ENCODE results near the gene KLHL24.
"Not testable (repeated sequence)": the region's sequence is repeated elsewhere in the genome, so short reads cannot be mapped to it uniquely, and the experiment has no call there.

Gene KLHL24

GRCh38 chr3:183690402-183690995 lies 55.1 kb downstream of the KLHL24 start:
- no peak for ATAC-seq (replicated peaks)
- Mint-ChIP-seq H3K4me1 (ENCODE audit: low read depth in 2 of 2) (no peaks in the 10 kb centered on the region), H3K27ac (no peak overlapping the region), H3K4me3 (no peak overlapping the region), H3K36me3 (ENCODE audit: insufficient read depth) (no peaks in the 10 kb centered on the region), H3K9me3 (no peaks in the 10 kb centered on the region), H3K27me3 (no peaks in the 10 kb centered on the region)
- no peak for DNase-seq

- DNase-seq = no peak
- no peaks in the 10 kb centered on the region for H3K27me3 Mint-ChIP-seq
- no peak overlapping the region for H3K27ac Mint-ChIP-seq
- H3K9me3 Mint-ChIP-seq = no peaks in the 10 kb centered on the region
- H3K4me3 Mint-ChIP-seq = no peak overlapping the region
- no peak for ATAC-seq (replicated peaks)
- peaks cover 4 to 5% of the 10 kb centered on the region in 2 donors for H3K4me1 Mint-ChIP-seq (ENCODE audit: low read depth in 2 of 2)
- H3K36me3 Mint-ChIP-seq (ENCODE audit: insufficient read depth) = no peaks in the 10 kb centered on the region
These were observed 57.0 kb downstream of the KLHL24 start for GRCh38 chr3:183692436-183692835.

GRCh38 chr3:183695569-183696364 lies 60.3 kb downstream of the KLHL24 start:
- no peaks in the 10 kb centered on the region for H3K9me3 Mint-ChIP-seq
- ATAC-seq (replicated peaks) = no peak
- H3K4me3 Mint-ChIP-seq = peak overlapping the region in 1 of 2 donors; percentile 31
- no peak for DNase-seq
- H3K4me1 Mint-ChIP-seq (ENCODE audit: low read depth in 2 of 2) = peaks cover 24 to 30% of the 10 kb centered on the region in 2 donors
- H3K27ac Mint-ChIP-seq = no peak overlapping the region
- peaks cover 6% of the 10 kb centered on the region for H3K36me3 Mint-ChIP-seq (ENCODE audit: insufficient read depth)
- no peaks in the 10 kb centered on the region for H3K27me3 Mint-ChIP-seq

GRCh38 chr3:183697123-183697609 lies 61.7 kb downstream of the KLHL24 start:
- ATAC-seq (replicated peaks) = no peak
- no peak for DNase-seq
- no peaks in the 10 kb centered on the region for H3K27me3 Mint-ChIP-seq
- H3K4me1 Mint-ChIP-seq (ENCODE audit: low read depth in 2 of 2) = peaks cover 28 to 31% of the 10 kb centered on the region in 2 donors
- peak overlapping the region; percentile 72 to 78 for H3K4me3 Mint-ChIP-seq
- H3K27ac Mint-ChIP-seq = peak overlapping the region; percentile 19 to 72
- peaks cover 6% of the 10 kb centered on the region for H3K36me3 Mint-ChIP-seq (ENCODE audit: insufficient read depth)
- no peaks in the 10 kb centered on the region for H3K9me3 Mint-ChIP-seq

GRCh38 chr3:183697610-183698317 lies 62.3 kb downstream of the KLHL24 start, which contains the start of gene YEATS2:
YEATS2 (plus strand) TSS chr3:183697797; CDS start chr3:183715163, 17,366 bp downstream.
- H3K27ac Mint-ChIP-seq = peak within 1 kb of the TSS; percentile 72 to 79
- DNase-seq (peak; percentile 44 to 55 (median 47)), ATAC-seq (replicated peaks) (peak; percentile 87)
- H3K4me3 Mint-ChIP-seq = peak within 1 kb of the TSS; percentile 72 to 78
- peaks cover 6% of the 10 kb centered on the region for H3K36me3 Mint-ChIP-seq (ENCODE audit: insufficient read depth)
- H3K9me3 Mint-ChIP-seq = no peaks in the 10 kb centered on the region
- H3K27me3 Mint-ChIP-seq = no peaks in the 10 kb centered on the region
- peaks cover 28 to 31% of the 10 kb centered on the region in 2 donors for H3K4me1 Mint-ChIP-seq (ENCODE audit: low read depth in 2 of 2)

- ATAC-seq (replicated peaks) = peak; percentile 51
- Mint-ChIP-seq H3K9me3 (no peaks in the 10 kb centered on the region), H3K4me3 (peak overlapping the region; percentile 72 to 78), H3K36me3 (ENCODE audit: insufficient read depth) (peaks cover 6% of the 10 kb centered on the region), H3K27ac (peak overlapping the region; percentile 58 to 79), H3K27me3 (no peaks in the 10 kb centered on the region), H3K4me1 (ENCODE audit: low read depth in 2 of 2) (peaks cover 30 to 33% of the 10 kb centered on the region in 2 donors)
- peak; percentile 11 to 14 (median 13) for DNase-seq
These were observed 62.9 kb downstream of the KLHL24 start for GRCh38 chr3:183698318-183698751.

- Mint-ChIP-seq H3K27ac (peak overlapping the region; percentile 58 to 79), H3K36me3 (ENCODE audit: insufficient read depth) (peaks cover 6% of the 10 kb centered on the region), H3K4me3 (peak overlapping the region; percentile 72 to 78), H3K27me3 (no peaks in the 10 kb centered on the region), H3K4me1 (ENCODE audit: low read depth in 2 of 2) (peaks cover 31 to 35% of the 10 kb centered on the region in 2 donors), H3K9me3 (no peaks in the 10 kb centered on the region)
- DNase-seq = no peak
- ATAC-seq (replicated peaks) = no peak
These were observed 63.3 kb downstream of the KLHL24 start for GRCh38 chr3:183698756-183699155.

- Mint-ChIP-seq H3K36me3 (ENCODE audit: insufficient read depth) (peaks cover 6% of the 10 kb centered on the region), H3K4me3 (peak overlapping the region; percentile 72 to 78), H3K27ac (peak overlapping the region; percentile 58 to 79), H3K4me1 (ENCODE audit: low read depth in 2 of 2) (peaks cover 34 to 39% of the 10 kb centered on the region in 2 donors), H3K9me3 (no peaks in the 10 kb centered on the region), H3K27me3 (no peaks in the 10 kb centered on the region)
- DNase-seq = no peak
- ATAC-seq (replicated peaks) = no peak
These were observed 64.0 kb downstream of the KLHL24 start for GRCh38 chr3:183699238-183699947.

- Mint-ChIP-seq H3K27ac (no peak overlapping the region), H3K4me3 (no peak overlapping the region), H3K9me3 (no peaks in the 10 kb centered on the region), H3K4me1 (ENCODE audit: low read depth in 2 of 2) (peaks cover 37 to 51% of the 10 kb centered on the region in 2 donors), H3K27me3 (no peaks in the 10 kb centered on the region), H3K36me3 (ENCODE audit: insufficient read depth) (peaks cover 9% of the 10 kb centered on the region)
- DNase-seq (no peak), ATAC-seq (replicated peaks) (no peak)
These were observed 66.3 kb downstream of the KLHL24 start for GRCh38 chr3:183701744-183702143.

GRCh38 chr3:183703892-183704291 lies 68.5 kb downstream of the KLHL24 start:
- H3K36me3 Mint-ChIP-seq (ENCODE audit: insufficient read depth); DNase-seq; H3K27ac Mint-ChIP-seq; H3K4me3 Mint-ChIP-seq; H3K9me3 Mint-ChIP-seq; ATAC-seq (replicated peaks); H3K27me3 Mint-ChIP-seq: not testable (repeated sequence)
- peaks cover 26 to 40% of the 10 kb centered on the region in 2 donors for H3K4me1 Mint-ChIP-seq (ENCODE audit: low read depth in 2 of 2)

- no peak overlapping the region for H3K4me3 Mint-ChIP-seq
- no peaks in the 10 kb centered on the region for H3K27me3 Mint-ChIP-seq
- no peak for DNase-seq
- no peaks in the 10 kb centered on the region for H3K9me3 Mint-ChIP-seq
- H3K27ac Mint-ChIP-seq = peak overlapping the region in 1 of 2 donors; percentile 71
- H3K36me3 Mint-ChIP-seq (ENCODE audit: insufficient read depth) = peaks cover 5% of the 10 kb centered on the region
- no peak for ATAC-seq (replicated peaks)
- H3K4me1 Mint-ChIP-seq (ENCODE audit: low read depth in 2 of 2) = peaks cover 0 to 12% of the 10 kb centered on the region in 2 donors
These were observed 74.8 kb downstream of the KLHL24 start for GRCh38 chr3:183710231-183710630.

- Mint-ChIP-seq H3K4me1 (ENCODE audit: low read depth in 2 of 2) (peaks cover 0 to under 1% of the 10 kb centered on the region in 2 donors), H3K9me3 (no peaks in the 10 kb centered on the region), H3K4me3 (no peak overlapping the region), H3K36me3 (ENCODE audit: insufficient read depth) (peaks cover 16% of the 10 kb centered on the region), H3K27ac (peak overlapping the region in 1 of 2 donors; percentile 28), H3K27me3 (no peaks in the 10 kb centered on the region)
- DNase-seq (no peak), ATAC-seq (replicated peaks) (no peak)
These were observed 76.1 kb downstream of the KLHL24 start for GRCh38 chr3:183711516-183711915.

GRCh38 chr3:183714622-183715021 lies 79.2 kb downstream of the KLHL24 start:
- no peaks in the 10 kb centered on the region for H3K4me1 Mint-ChIP-seq (ENCODE audit: low read depth in 2 of 2)
- H3K9me3 Mint-ChIP-seq = no peaks in the 10 kb centered on the region

More at GRCh38 chr3:183714622-183715021, 79.2 kb downstream of the KLHL24 start:
- H3K36me3 Mint-ChIP-seq (ENCODE audit: insufficient read depth) = peaks cover 44% of the 10 kb centered on the region
- no peak for ATAC-seq (replicated peaks)
- no peak for DNase-seq
- H3K27ac Mint-ChIP-seq = no peak overlapping the region
- no peaks in the 10 kb centered on the region for H3K27me3 Mint-ChIP-seq
- no peak overlapping the region for H3K4me3 Mint-ChIP-seq
